ENCODE measurements around the gene RHBG. TPM values are rescaled to one million over a fixed set of nuclear protein-coding genes. Genes with fewer than 3 reads are reported as not detected.

The RHBG gene
- total and polyA plus RNA-seq, 4 experiments from 2014 or later: not detected

- Mint-ChIP-seq H3K4me3 (peak overlapping the region; percentile 88 to 99 (median 90)), H3K9me3 (peaks cover 0 to 1% (median 0%) of the 10 kb centered on the region in 8 donors), H3K36me3 (peaks cover 0 to 5% of the 10 kb centered on the region in 2 donors), H3K27ac (peak overlapping the region; percentile 17 to 83 (median 52)), H3K4me1 (peaks cover 13 to 37% (median 23%) of the 10 kb centered on the region in 4 donors), H3K27me3 (peaks cover 31 to 43% of the 10 kb centered on the region in 2 donors)
- H3K4me1 ChIP-seq (ENCODE audit: insufficient read depth, low read length): peaks cover 33% of the 10 kb centered on the region
- intact Hi-C loops (cut with micrococcal nuclease): loop anchor here (1.0 to 5.0 kb wide), 3 partner anchors 18 to 84 kb away; no protein-coding TSS in a partner anchor
- H3K9me3 ChIP-seq (ENCODE audit: control insufficient read depth in 1 of 2, low read length in 2 of 2): no peaks in the 10 kb centered on the region
- H3K4me3 ChIP-seq (ENCODE audit: low read length in 2 of 2): peak overlapping the region; percentile 23 to 71
- peaks cover 47% of the 10 kb centered on the region for H3K27me3 ChIP-seq (ENCODE audit: insufficient read depth, low read length)
- H3K36me3 ChIP-seq (ENCODE audit: insufficient read depth, low read length): no peaks in the 10 kb centered on the region
- POLR2A ChIA-PET (ENCODE audit: partially characterized antibody): interaction anchor here (0.6 to 1.6 kb wide), 4 partner anchors 13 to 180 kb away, joined by 3 to 5 read pairs (median 4); partner anchors contain the start of gene GPATCH4
- CTCF ChIA-PET (ENCODE audit: partially characterized antibody): interaction anchor here (1.0 kb wide), 1 partner anchor 25 kb away, joined by 3 read pairs; no protein-coding TSS in a partner anchor
- peak; percentile 54 to 70 (median 63) for DNase-seq
- H3K27ac ChIP-seq (ENCODE audit: low read depth, low read length): no peak overlapping the region
Measured at GRCh38 chr1:156421062-156421938, 52.3 kb downstream of the RHBG start.

DNA sequence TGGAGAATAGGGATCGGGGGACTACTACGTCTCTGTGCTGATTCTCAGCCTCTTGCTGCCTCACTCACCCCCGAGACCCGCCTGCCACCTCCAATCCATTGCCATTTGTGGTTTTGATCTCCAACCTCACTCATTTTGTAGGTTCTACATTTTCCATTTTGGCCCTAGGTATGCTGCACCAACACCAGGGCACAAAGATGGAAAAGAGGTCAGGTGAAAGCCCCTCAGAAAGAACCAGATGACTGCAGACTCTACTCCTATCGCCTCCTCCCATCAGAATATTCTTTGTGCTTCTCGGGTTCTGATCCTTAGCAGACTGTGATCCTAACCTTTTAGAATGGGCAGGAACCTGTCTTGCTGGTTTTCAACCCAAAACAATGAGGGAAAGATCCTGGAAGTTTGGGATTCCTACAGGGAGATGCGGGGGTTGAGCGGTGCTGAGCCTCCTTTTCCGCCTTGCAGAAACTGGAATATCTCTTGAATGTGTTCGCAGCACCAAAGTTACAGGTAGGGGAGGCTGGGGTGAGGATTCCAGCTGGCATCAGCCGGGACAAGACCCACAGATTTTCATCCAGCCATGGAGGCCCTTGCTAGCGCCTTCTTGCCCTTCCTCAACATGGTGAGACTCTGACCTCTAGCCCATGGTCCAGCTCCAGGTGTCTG is 53.1 kb downstream of the RHBG start:
- Mint-ChIP-seq H3K4me3 (peak overlapping the region; percentile 73 to 94 (median 80)), H3K4me1 (peaks cover 13 to 37% (median 23%) of the 10 kb centered on the region in 4 donors), H3K36me3 (peaks cover 0 to 5% of the 10 kb centered on the region in 2 donors), H3K27ac (peak overlapping the region in 6 of 7 donors; percentile 17 to 83 (median 60)), H3K9me3 (peaks cover 0 to 1% (median 0%) of the 10 kb centered on the region in 8 donors), H3K27me3 (peaks cover 33 to 49% of the 10 kb centered on the region in 2 donors)
- intact Hi-C loops (cut with micrococcal nuclease): loop anchor here (1.0 to 5.0 kb wide), 3 partner anchors 17 to 83 kb away; no protein-coding TSS in a partner anchor
- no peak for DNase-seq
- H3K36me3 ChIP-seq (ENCODE audit: insufficient read depth, low read length): no peaks in the 10 kb centered on the region
- CTCF ChIA-PET (ENCODE audit: partially characterized antibody): interaction anchor here (1.0 to 4.1 kb wide), 3 partner anchors 24 to 36 kb away, joined by 3 to 18 read pairs (median 8); no protein-coding TSS in a partner anchor
- H3K27me3 ChIP-seq (ENCODE audit: insufficient read depth, low read length): peaks cover 50% of the 10 kb centered on the region
- no peak overlapping the region for H3K27ac ChIP-seq (ENCODE audit: low read depth, low read length)
- peak overlapping the region in 1 of 2 donors; percentile 71 for H3K4me3 ChIP-seq (ENCODE audit: low read length in 2 of 2)
- H3K4me1 ChIP-seq (ENCODE audit: insufficient read depth, low read length): peaks cover 33% of the 10 kb centered on the region
- H3K9me3 ChIP-seq (ENCODE audit: control insufficient read depth in 1 of 2, low read length in 2 of 2): no peaks in the 10 kb centered on the region
- POLR2A ChIA-PET (ENCODE audit: partially characterized antibody): interaction anchor here (0.6 to 1.6 kb wide), 3 partner anchors 13 to 20 kb away, joined by 3 to 5 read pairs (median 4); no protein-coding TSS in a partner anchor

DNA sequence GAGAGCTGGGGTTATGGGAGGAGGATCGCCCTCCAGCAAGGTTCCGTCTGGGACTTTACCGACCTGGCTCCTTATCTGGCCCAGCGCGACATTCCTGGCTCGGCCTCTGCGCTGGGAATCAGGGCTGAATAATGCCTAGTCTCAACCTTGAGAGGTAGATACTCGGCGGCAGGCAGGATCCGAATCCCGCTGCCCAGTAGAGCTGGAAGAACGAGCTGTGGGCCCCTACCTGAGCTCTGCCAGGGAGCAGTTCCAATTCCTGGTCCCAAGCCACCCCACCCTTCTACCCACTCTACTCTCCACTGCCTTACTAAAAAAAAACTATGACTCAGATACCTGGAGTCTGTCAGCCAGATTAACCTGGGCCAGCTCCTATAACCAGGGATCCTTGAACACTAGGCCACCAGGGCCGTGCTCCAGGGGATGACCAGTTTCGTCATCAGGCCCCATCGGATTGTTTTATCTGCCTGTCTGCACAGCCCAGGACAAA is 53.6 kb downstream of the RHBG start:
- H3K9me3 Mint-ChIP-seq: peaks cover 0 to 1% (median 0%) of the 10 kb centered on the region in 8 donors
- Histone ChIP-seq H3K27me3 (ENCODE audit: insufficient read depth, low read length) (peaks cover 49% of the 10 kb centered on the region), H3K4me3 (ENCODE audit: low read length in 2 of 2) (no peak overlapping the region), H3K36me3 (ENCODE audit: insufficient read depth, low read length) (no peaks in the 10 kb centered on the region), H3K27ac (ENCODE audit: low read depth, low read length) (no peak overlapping the region), H3K9me3 (ENCODE audit: control insufficient read depth in 1 of 2, low read length in 2 of 2) (no peaks in the 10 kb centered on the region), H3K4me1 (ENCODE audit: insufficient read depth, low read length) (peaks cover 33% of the 10 kb centered on the region)
- DNase-seq: no peak
- H3K36me3 Mint-ChIP-seq: peaks cover 0 to 5% of the 10 kb centered on the region in 2 donors
- peaks cover 13 to 37% (median 23%) of the 10 kb centered on the region in 4 donors for H3K4me1 Mint-ChIP-seq
- CTCF ChIA-PET (ENCODE audit: partially characterized antibody): interaction anchor here (1.8 to 4.1 kb wide), 2 partner anchors 23 to 37 kb away, joined by 8 to 18 read pairs; no protein-coding TSS in a partner anchor
- intact Hi-C loops (cut with micrococcal nuclease): loop anchor here (5.0 kb wide), 1 partner anchor 35 kb away; no protein-coding TSS in a partner anchor
- H3K27me3 Mint-ChIP-seq: peaks cover 31 to 52% of the 10 kb centered on the region in 2 donors
- POLR2A ChIA-PET (ENCODE audit: partially characterized antibody): interaction anchor here (1.6 kb wide), 2 partner anchors 12 to 20 kb away, joined by 4 to 5 read pairs; no protein-coding TSS in a partner anchor
- no peak overlapping the region for H3K27ac Mint-ChIP-seq
- H3K4me3 Mint-ChIP-seq: peak overlapping the region in 5 of 8 donors; percentile 14 to 94 (median 73)

- Histone ChIP-seq H3K4me1 (ENCODE audit: insufficient read depth, low read length) (peaks cover 33% of the 10 kb centered on the region), H3K27me3 (ENCODE audit: insufficient read depth, low read length) (peaks cover 57% of the 10 kb centered on the region), H3K4me3 (ENCODE audit: low read length in 2 of 2) (no peak overlapping the region), H3K9me3 (ENCODE audit: control insufficient read depth in 1 of 2, low read length in 2 of 2) (no peaks in the 10 kb centered on the region), H3K36me3 (ENCODE audit: insufficient read depth, low read length) (no peaks in the 10 kb centered on the region), H3K27ac (ENCODE audit: low read depth, low read length) (no peak overlapping the region)
- CTCF ChIA-PET (ENCODE audit: partially characterized antibody): interaction anchor here (1.2 to 4.1 kb wide), 3 partner anchors 10 to 38 kb away, joined by 3 to 18 read pairs (median 8); no protein-coding TSS in a partner anchor
- POLR2A ChIA-PET (ENCODE audit: partially characterized antibody): interaction anchor here (1.5 kb wide), 1 partner anchor 34 kb away, joined by 3 read pairs; no protein-coding TSS in a partner anchor
- intact Hi-C loops (cut with micrococcal nuclease): loop anchor here (5.0 kb wide), 1 partner anchor 34 kb away; no protein-coding TSS in a partner anchor
- Mint-ChIP-seq H3K4me1 (peaks cover 13 to 37% (median 23%) of the 10 kb centered on the region in 4 donors), H3K9me3 (peaks cover 0 to 1% (median 0%) of the 10 kb centered on the region in 8 donors), H3K4me3 (peak overlapping the region in 1 of 8 donors; percentile 21), H3K36me3 (peaks cover 0 to 5% of the 10 kb centered on the region in 2 donors), H3K27me3 (peaks cover 34 to 52% of the 10 kb centered on the region in 2 donors), H3K27ac (no peak overlapping the region)
- DNase-seq: no peak
Measured at GRCh38 chr1:156423422-156424352, 54.7 kb downstream of the RHBG start.

DNA sequence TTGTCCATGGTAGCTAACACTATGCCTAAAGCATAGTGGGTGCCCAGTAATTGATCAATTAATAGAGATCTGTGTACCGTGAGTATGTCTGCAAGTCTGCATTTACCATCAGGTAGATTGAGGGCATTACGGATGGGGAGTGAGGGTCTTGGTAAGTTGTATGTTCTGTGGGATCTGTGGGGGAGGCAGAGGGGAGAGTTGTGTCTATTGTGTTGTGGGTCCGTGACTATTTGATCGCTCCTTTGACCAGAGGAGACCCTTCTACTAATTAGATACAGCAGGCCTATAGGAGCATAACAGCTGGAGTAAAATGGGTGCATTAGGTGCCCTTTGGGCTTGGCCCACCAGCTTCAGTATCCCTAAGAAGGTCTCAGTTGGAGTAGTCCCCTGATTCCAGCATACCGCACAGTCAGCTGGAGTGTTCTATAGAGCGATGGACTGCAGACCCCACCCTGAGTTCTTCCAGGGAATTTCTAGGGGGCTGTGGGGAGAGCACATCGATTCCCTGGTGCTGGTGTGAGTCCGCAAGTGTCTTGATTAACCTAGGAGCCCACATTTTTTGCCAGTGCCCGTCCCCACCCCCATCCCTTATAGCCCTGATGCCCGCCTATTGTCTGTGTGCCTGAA is 55.9 kb downstream of the RHBG start:
- intact Hi-C loops (cut with micrococcal nuclease): loop anchor here (5.0 kb wide), 1 partner anchor 32 kb away; no protein-coding TSS in a partner anchor
- no peaks in the 10 kb centered on the region for H3K9me3 ChIP-seq (ENCODE audit: control insufficient read depth in 1 of 2, low read length in 2 of 2)
- H3K27me3 Mint-ChIP-seq: peaks cover 43 to 57% of the 10 kb centered on the region in 2 donors
- H3K4me1 Mint-ChIP-seq: peaks cover 9 to 30% (median 14%) of the 10 kb centered on the region in 4 donors
- peaks cover 26% of the 10 kb centered on the region for H3K4me1 ChIP-seq (ENCODE audit: insufficient read depth, low read length)
- H3K36me3 ChIP-seq (ENCODE audit: insufficient read depth, low read length): no peaks in the 10 kb centered on the region
- no peak overlapping the region for H3K27ac ChIP-seq (ENCODE audit: low read depth, low read length)
- H3K4me3 ChIP-seq (ENCODE audit: low read length in 2 of 2): no peak overlapping the region
- no peak overlapping the region for H3K4me3 Mint-ChIP-seq
- peaks cover 0 to 5% of the 10 kb centered on the region in 2 donors for H3K36me3 Mint-ChIP-seq
- peaks cover 62% of the 10 kb centered on the region for H3K27me3 ChIP-seq (ENCODE audit: insufficient read depth, low read length)
- CTCF ChIA-PET (ENCODE audit: partially characterized antibody): interaction anchor here (1.8 to 4.1 kb wide), 2 partner anchors 21 to 39 kb away, joined by 8 to 18 read pairs; no protein-coding TSS in a partner anchor
- POLR2A ChIA-PET (ENCODE audit: partially characterized antibody): interaction anchor here (1.5 kb wide), 1 partner anchor 33 kb away, joined by 3 read pairs; no protein-coding TSS in a partner anchor
- DNase-seq: no peak
- no peak overlapping the region for H3K27ac Mint-ChIP-seq
- peaks cover 0 to 1% (median 0%) of the 10 kb centered on the region in 8 donors for H3K9me3 Mint-ChIP-seq
